Hepatic stellate cell (primary cell): ENCODE results near the gene STK24.

ENCODE experiments used
- DNase-seq: peaks from one replicate; pipeline ENCODE4 v3.0.0; 2011; ENCODE audit warnings: low spot score

STK24 gene

GRCh38 chr13:98556142-98556816 is 20.6 kb downstream of the STK24 start:
- no peak for DNase-seq

- no peak for DNase-seq
Measured at GRCh38 chr13:98549728-98550317, 27.1 kb downstream of the STK24 start.

GRCh38 chr13:98549006-98549727 is 27.7 kb downstream of the STK24 start:
- peak; percentile 82 for DNase-seq

GRCh38 chr13:98548230-98548629 is 28.7 kb downstream of the STK24 start:
- DNase-seq = peak; percentile 38

GRCh38 chr13:98547455-98547854 is 29.5 kb downstream of the STK24 start:
- no peak for DNase-seq

GRCh38 chr13:98546402-98546801 is 30.5 kb downstream of the STK24 start:
- DNase-seq = no peak

- no peak for DNase-seq
Measured at GRCh38 chr13:98544104-98544710, 32.7 kb downstream of the STK24 start.

GRCh38 chr13:98543378-98544103 is 33.4 kb downstream of the STK24 start:
- no peak for DNase-seq

- no peak for DNase-seq
Measured at GRCh38 chr13:98542568-98543377, 34.1 kb downstream of the STK24 start.

- DNase-seq = no peak
Measured at GRCh38 chr13:98541701-98542203, 35.2 kb downstream of the STK24 start.

GRCh38 chr13:98541191-98541590 is 35.7 kb downstream of the STK24 start:
- DNase-seq = no peak

- no peak for DNase-seq
Measured at GRCh38 chr13:98540476-98540875, 36.4 kb downstream of the STK24 start.

- no peak for DNase-seq
Measured at GRCh38 chr13:98539666-98540065, 37.2 kb downstream of the STK24 start.

- DNase-seq = no peak
Measured at GRCh38 chr13:98538876-98539275, 38.0 kb downstream of the STK24 start.

GRCh38 chr13:98537740-98538139 is 39.2 kb downstream of the STK24 start:
- no peak for DNase-seq

GRCh38 chr13:98537306-98537705 is 39.6 kb downstream of the STK24 start:
- no peak for DNase-seq

GRCh38 chr13:98536729-98537128 is 40.2 kb downstream of the STK24 start:
- DNase-seq = no peak

- no peak for DNase-seq
Measured at GRCh38 chr13:98535501-98536354, 41.2 kb downstream of the STK24 start.

- DNase-seq = no peak
Measured at GRCh38 chr13:98534821-98535220, 42.1 kb downstream of the STK24 start.

GRCh38 chr13:98533912-98534311 is 43.0 kb downstream of the STK24 start:
- no peak for DNase-seq
